Stimulated activated CD4-positive, alpha-beta T cell treated with anti-CD3 and anti-CD28 coated beads, TNF-alpha, amount 100 ng/mL, for 4 hours (primary cell): Measurements from ENCODE around the gene AK4.

Source experiments
- DNase-seq, 3 experiments: peaks; one replicate each; pipeline ENCODE4 v3.0.0-alpha.2; 2020; ENCODE audit warnings: low read depth in 3 of 3

AK4 gene

DNA sequence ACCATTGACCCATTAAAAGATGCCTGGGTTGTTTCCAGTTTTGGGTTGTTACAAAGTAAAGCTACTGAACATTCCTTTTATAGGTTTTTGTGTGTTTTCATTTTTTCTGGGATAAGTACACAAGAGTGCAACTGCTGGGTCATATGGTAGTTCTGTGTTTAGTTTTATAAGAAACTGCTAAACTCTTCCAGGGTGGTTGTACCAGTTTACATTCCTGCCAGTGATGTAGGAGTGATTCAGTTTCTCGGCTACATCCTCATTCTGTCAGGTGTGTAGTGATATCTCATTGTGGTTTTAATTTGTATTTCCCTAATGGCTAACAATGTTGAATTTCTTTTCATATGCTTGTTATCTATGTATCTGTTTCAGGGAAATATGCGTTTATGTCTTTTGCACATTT lies 102.8 kb downstream of the AK4 start:
- no peak for DNase-seq

- no peak for DNase-seq
Measured at GRCh38 chr1:65253800-65254319, 105.9 kb downstream of the AK4 start.

DNA sequence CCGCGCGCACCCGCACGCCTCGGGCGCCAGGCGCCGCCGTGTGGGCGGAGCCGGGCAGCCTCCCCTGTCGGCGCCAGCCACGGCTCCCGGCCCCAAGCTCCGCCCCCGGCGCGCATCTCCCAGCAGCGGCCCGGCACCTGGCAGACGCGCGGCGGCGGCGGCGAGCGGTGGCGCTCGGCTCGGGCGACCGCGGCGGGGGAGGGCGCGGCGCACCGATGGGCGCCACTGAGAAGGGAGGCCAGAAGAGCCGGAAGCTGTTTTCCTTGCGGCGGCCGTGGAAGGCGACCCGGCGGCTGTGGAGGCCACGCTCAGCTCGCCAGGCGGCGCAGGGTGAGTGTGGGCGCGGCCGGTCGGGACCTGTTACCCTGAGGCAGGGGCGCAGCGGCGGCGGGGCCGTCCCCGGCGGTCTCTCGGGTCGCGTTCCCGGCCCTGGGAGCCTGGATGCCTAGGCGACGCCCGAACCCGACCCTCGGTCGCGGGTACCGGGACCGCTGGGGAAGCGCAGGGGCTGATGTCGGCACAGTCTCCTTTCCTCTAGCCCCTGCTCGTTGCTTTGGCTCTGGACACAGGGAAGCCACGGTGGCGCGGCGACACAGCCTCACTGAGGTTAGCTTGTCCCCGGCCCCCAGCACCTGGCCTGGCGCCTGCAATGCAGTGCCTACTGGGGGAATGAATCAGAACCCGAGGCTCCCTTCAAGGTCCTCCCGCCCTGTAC lies 106.5 kb downstream of the AK4 start:
- peak; percentile 65 to 75 (median 72) for DNase-seq

- DNase-seq = no peak
Measured at GRCh38 chr1:65255035-65255655, 107.1 kb downstream of the AK4 start.

GRCh38 chr1:65255656-65256050 lies 107.7 kb downstream of the AK4 start:
- DNase-seq = no peak

- DNase-seq = no peak
Measured at GRCh38 chr1:65256860-65257708, 109.1 kb downstream of the AK4 start.

GRCh38 chr1:65258106-65258505 lies 110.1 kb downstream of the AK4 start:
- DNase-seq = no peak

GRCh38 chr1:65259816-65260215 lies 111.8 kb downstream of the AK4 start:
- no peak for DNase-seq

DNA sequence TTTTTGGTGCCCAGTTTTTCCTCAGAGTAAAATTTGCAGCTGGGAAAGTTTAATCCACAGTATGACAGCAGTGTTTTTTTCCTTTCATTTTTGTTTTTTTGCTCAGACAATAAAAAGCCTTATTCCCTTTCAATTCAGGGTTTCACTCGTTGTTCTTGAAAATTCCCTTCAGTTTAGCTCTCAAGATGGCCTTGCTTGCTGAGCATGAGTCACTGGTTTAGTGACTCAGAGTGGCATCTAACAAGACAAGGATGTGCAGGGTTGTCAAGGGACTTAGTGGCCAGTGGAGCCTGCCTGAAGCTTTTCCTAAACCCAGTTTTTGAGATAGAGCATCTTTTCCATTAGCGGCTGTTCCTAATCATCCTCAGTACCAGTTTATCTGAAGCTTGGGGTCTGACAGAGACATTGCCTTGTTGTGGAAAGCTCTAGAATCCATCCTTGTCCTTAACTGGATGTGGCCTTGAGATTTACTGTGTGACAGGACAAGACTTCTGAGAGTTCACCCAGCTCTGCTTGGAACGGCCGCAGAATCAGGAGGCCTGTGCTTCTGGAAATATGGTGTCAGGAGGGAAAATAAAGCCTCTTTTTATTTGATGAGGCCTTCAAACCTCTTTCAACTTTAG lies 113.0 kb downstream of the AK4 start:
- DNase-seq = no peak

DNA sequence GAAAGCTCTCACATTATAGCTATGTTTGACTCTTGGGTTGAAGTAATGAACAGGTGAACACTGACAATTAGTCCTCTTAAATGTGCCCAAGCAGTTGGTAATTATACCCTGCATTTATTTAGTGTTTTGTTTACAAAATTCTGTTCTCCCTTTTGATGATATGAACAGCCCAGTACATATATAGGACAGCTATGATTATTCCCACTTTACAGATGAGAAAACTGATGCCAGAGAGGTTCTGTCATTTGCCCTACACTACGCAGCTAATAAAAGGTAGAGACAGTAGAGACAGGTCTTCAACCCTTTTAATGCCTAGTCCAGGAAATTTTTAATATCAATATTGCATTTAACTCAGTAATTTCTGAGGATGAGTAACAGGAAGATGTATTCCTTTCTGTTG lies 115.3 kb downstream of the AK4 start:
- DNase-seq = no peak

DNA sequence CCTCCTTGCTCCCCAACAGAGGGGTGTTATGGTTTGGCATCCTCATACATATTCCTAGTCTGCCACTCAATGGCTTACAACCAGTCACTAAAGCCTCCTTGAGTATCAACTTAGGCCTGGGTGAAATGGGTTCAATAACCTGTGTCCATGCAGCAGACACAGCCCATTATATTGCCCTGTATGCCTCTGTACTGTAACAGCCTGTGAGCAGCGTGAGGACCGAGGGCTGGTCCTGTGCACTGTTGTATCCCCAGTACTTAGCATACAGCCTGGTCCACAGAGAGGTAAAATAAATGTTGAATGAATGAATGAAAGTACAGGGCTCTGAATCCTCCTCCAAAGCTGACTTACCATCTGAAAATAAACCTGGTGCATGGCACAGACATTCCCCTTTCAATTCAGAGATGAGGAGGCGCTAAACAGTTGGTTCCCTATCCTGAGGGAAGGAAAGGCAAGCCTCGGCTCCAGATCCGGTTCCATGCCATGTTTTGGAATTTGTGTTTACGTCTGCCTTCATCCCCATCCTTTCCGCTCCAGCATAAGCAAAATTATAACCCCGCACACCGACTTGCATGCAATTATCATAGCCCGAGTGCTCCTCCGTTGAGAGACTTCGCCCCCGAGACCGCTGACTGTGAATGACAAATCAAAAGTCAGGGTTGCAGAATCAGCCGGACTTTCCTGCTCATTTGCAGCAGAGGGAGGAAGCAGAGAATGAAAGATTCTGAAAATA lies 116.4 kb downstream of the AK4 start:
- DNase-seq = no peak

- DNase-seq = no peak
Measured at GRCh38 chr1:65265296-65265650, 117.3 kb downstream of the AK4 start.

DNA sequence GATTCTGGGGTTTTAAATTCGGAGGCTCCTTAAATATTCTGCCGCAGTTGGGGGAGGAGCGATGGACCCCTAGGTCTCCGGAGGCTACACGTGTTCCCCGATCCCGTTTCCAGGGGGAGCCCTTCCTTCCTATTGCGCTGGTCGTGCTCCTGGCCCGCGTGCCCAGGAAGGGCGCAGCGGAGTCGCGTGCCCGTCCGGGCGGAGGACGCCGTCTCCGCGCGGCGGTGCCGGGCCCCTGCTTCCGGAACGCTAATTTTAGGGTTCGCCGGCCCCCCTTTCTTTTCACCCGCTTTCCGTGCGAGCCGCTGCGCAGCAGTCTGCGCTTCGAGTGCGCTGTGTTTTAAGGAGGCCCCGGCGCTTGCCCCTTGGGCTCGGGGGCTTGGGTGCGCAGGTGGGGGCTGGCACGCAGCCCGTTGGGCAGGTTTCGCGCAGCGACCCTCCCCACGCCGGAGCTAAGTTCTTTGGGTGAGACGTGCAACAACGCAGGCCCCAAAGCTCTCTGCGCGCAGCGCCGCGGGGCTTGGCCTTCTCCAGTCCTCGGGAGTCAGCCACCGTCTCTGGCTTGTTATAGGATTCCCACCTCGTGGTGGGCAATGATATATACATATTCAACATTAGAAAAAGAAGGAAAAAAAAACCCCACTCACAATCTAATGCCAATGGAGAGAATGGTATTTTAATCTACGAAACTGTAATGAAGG lies 117.8 kb downstream of the AK4 start:
- DNase-seq = peak in 1 of 3 experiments; percentile 8

- no peak for DNase-seq
Measured at GRCh38 chr1:65266476-65266875, 118.5 kb downstream of the AK4 start.

DNA sequence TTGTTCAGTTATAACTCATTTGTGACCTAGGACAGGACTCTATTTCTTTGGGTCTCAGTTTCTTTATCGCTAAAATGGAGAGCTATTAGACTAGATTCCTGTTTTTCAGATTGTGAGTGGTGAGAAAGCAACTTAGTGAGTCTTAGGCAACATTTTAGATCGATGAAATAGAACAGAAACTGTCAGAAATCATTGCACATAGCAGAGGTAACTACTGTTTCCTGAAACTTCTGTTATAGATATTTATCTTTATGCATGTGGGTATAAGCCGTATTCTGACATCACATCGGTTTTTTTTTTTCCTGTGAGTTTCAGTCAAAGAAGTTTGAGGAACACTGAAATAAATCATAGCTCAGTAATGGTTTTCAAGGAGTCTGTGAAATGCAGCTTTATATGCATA lies 119.3 kb downstream of the AK4 start:
- no peak for DNase-seq

DNA sequence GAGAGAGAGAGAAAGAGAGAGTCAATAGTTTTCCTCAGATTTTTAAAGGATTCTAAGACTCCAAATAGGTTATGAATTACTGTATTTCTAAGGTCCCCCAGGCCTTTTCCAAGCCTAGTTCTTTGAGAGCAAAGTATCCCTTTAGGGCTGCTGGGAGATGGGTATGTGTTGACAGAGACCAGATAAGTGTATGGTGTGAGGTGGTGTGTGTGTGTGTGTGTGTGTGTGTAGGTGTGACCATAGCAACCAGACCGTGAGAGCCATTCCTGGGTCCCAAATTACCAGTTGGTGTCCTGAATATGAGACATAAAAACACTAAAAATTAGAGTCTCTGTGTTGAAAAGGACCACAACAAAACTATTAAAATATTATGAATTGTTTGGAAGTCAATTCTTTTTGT lies 119.7 kb downstream of the AK4 start:
- DNase-seq = no peak

DNA sequence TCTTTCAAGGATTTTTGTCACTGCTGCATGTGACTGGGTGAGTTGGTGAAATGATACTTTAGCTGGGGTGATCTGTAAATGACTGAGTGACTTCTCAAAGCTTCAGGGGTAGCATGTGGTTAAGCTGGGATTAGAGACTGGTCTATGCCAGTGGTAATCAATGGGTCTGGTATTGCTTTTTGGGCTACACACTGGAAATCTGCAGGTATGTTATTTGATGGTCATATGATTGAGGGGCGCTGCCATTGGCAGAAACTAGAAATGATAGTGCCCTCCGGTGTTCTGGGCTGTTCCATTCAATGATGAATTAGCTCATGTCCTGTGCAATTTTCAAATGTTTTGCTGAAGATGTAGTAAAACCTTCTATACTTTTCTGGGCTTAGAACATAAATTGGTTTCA lies 121.6 kb downstream of the AK4 start:
- no peak for DNase-seq

- no peak for DNase-seq
Measured at GRCh38 chr1:65276197-65276939, 128.4 kb downstream of the AK4 start.

DNA sequence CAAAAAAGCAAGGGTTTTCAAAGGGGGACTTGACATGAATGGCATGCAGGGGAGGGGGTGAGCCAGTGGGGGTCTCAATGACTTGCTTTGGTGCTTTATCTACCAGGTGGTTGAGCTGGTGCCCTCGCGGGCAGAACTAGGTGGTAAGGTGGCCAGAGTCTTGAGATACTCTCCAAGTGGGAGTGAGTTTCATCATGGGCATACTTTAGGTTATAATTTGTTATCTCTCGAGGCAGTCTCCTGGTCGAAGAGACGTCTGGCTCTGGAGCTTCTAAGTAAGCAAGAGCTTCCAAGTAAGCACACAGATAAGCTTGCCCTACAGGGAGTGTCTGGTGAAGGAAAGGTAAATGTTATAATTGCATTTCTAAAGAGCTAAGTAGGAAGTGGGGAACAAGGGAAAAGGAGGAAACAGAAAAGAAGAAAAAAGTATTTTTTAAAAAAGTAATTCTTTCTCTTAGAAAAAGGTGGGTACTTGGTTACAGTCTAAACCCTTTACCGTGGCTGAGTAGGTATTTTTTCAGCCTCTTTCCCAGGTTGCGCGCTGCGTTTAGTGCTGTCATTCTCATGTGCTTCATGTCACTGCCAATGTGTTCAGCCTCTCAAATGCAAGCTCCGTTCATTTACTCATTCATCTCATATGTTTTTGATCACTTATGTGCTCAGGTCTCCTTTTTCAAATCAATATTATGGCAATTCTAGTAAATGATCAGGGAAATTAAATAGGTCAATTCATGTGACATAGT lies 129.8 kb downstream of the AK4 start:
- DNase-seq = no peak
